GM12873 (cell line): ENCODE results near the gene TSPEAR.

Experiments used
- TF ChIP-seq, protein P1 (sequence below): IDR thresholded peaks from 2 replicates; pipeline ENCODE4 v1.5.1; 2012; ENCODE audit warnings: low read depth, mild to moderate bottlenecking, moderate library complexity, low read length, control low read depth; ENCODE audit not compliant: insufficient read depth; ENCODE audit errors: missing control alignments

The TSPEAR gene

GRCh38 chr21:44529011-44529421 is 182.4 kb downstream of the TSPEAR start:
- TF ChIP-seq, protein P1, sequence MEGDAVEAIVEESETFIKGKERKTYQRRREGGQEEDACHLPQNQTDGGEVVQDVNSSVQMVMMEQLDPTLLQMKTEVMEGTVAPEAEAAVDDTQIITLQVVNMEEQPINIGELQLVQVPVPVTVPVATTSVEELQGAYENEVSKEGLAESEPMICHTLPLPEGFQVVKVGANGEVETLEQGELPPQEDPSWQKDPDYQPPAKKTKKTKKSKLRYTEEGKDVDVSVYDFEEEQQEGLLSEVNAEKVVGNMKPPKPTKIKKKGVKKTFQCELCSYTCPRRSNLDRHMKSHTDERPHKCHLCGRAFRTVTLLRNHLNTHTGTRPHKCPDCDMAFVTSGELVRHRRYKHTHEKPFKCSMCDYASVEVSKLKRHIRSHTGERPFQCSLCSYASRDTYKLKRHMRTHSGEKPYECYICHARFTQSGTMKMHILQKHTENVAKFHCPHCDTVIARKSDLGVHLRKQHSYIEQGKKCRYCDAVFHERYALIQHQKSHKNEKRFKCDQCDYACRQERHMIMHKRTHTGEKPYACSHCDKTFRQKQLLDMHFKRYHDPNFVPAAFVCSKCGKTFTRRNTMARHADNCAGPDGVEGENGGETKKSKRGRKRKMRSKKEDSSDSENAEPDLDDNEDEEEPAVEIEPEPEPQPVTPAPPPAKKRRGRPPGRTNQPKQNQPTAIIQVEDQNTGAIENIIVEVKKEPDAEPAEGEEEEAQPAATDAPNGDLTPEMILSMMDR = no peak

DNA sequence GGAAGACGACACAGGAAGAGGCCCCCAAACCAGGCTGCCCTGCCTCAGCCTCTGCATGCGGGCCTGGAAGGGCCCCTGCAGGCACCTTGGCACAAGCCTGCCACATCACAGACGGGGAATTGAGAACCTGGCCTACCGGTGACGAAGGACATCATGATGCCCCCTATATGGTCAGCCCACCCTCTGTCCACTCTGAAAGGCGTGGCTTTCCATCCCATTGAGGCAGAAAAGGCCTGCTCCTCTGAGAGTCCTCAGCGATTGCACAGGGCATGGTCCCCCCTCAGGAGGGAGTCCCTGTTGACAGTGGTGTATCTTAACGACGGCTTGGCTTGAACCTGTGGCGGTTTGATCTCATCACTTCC is 182.8 kb downstream of the TSPEAR start:
- TF ChIP-seq, protein P1 = no peak

GRCh38 chr21:44527983-44528633 is 183.3 kb downstream of the TSPEAR start:
- TF ChIP-seq, protein P1 = no peak

GRCh38 chr21:44527156-44527982 is 184.0 kb downstream of the TSPEAR start:
- TF ChIP-seq, protein P1 = no peak

GRCh38 chr21:44526096-44526997 is 185.0 kb downstream of the TSPEAR start:
- TF ChIP-seq, protein P1 = no peak

DNA sequence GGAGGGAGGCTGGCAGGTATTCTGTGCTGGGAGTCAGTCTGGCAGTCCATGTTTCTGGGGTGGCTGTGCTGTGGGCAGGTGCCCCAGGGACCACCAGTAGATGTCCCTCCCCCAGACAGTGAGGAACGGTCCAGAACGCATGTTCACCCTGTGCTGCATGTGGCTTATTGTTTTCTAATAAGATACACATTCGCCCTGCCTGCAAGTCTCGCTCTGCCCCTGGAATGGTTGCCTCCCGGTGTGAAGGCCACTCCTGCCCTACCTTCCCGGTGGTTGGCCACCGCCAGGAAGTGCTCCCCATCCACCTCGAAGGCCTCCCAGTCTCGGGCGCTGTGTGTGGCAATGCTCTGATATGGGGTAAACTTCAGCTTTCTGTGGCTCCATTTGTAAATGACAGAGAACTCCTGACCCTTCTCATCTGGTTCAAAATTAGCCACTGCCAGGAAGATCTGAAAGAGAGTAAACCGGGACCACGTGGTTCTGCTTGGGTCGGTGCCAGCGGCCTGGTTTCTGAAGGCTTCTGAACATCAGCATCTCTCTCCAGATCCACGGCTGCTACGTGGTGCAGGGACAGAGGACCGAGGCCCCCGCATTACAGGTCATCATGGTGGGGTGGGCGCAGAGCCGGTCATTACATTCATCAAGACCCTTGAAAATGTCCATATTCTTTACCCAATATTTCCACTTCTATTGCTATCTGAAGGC is 185.8 kb downstream of the TSPEAR start:
- TF ChIP-seq, protein P1 = no peak
